Endothelial cell (in vitro differentiated cells): Measurements from ENCODE around the gene RAPGEF4. TPM values are rescaled to one million over a fixed set of nuclear protein-coding genes. Genes with fewer than 3 reads are reported as not detected.

Experiments
- DNase-seq: peaks from one replicate; pipeline ENCODE4 v3.0.0; 2021; ENCODE audit warnings: low spot score
- H3K27ac Mint-ChIP-seq: one replicate; pipeline ENCODE4 v1.8.0; 2021; ENCODE audit warnings: mixed read lengths, inconsistent platforms; ENCODE audit not compliant: unreplicated experiment
- H3K27me3 Mint-ChIP-seq: one replicate; pipeline ENCODE4 v1.8.0; 2021; ENCODE audit warnings: mild to moderate bottlenecking, moderate library complexity, mixed read lengths, inconsistent platforms; ENCODE audit not compliant: unreplicated experiment
- H3K36me3 Mint-ChIP-seq: one replicate; pipeline ENCODE4 v1.8.0; 2021; ENCODE audit warnings: mild to moderate bottlenecking, low read depth, mixed read lengths, inconsistent platforms; ENCODE audit not compliant: unreplicated experiment
- H3K4me1 Mint-ChIP-seq: one replicate; pipeline ENCODE4 v1.8.0; 2021; ENCODE audit warnings: mild to moderate bottlenecking, mixed read lengths, inconsistent platforms; ENCODE audit not compliant: unreplicated experiment
- H3K4me3 Mint-ChIP-seq: one replicate; pipeline ENCODE4 v1.8.0; 2021; ENCODE audit warnings: mild to moderate bottlenecking, mixed read lengths, inconsistent platforms; ENCODE audit not compliant: unreplicated experiment
- H3K9me3 Mint-ChIP-seq: one replicate; pipeline ENCODE4 v1.8.0; 2021; ENCODE audit warnings: mixed read lengths, inconsistent platforms; ENCODE audit not compliant: unreplicated experiment
- total RNA-seq: library from RNA; stranded (reverse); fragmentation: NEBNext Ultra II Directional; extraction: Animal tissue kit (Norgen Biotek cat#: 25700); gene quantifications from one replicate; pipeline ENCODE4 v1.2.1, GENCODE V29; 2021; ENCODE audit not compliant: unreplicated experiment
- TF ChIP-seq, protein P1 (sequence below): fragments of 200-600 bp; sonication (generic); IDR thresholded peaks from one replicate; pipeline ENCODE4 v1.5.0; 2021; ENCODE audit warnings: antibody characterized with exemption; ENCODE audit not compliant: unreplicated experiment

Gene RAPGEF4
- total RNA-seq, 1 donor from 2014 or later: 7.5 TPM

DNA sequence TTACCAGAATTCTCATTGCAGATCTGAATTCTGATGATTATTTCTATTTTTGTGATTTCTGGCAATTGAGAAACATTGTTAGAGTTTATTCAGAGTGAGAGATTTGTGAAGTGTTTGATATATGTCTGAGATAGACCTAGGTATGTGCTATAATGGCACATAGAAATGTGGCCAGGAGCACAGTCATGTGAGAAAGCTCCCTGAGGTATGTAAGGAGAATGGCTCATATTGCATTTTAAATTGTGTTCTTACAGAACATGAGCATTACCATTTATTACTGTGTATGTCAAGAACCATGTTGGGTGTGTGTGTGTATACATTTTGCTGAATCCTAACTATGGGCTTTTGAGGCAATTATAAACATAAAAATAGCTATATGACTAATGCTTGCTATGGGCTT lies 101.2 kb downstream of the RAPGEF4 start:
- peaks cover 29% of the 10 kb centered on the region for H3K4me1 Mint-ChIP-seq

DNA sequence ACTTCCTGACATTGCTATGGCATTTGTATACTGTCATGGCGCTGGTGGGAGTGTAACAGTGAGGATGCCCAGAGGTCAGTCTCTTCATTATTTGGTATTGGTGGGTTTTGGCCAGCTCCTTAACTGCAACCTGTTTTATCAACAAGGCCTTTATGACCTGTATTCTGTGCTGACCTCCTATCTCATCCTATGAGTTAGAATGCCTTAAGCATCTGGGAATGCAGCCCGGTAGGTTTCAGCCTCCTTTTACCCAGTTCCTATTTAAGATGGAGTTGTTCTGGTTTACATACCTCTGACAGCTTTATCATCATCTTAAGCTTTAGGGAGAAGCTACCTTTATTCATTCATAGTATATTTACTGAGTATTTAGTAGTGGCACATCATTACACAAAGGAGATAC lies 103.8 kb downstream of the RAPGEF4 start:
- Mint-ChIP-seq H3K27ac (no peak overlapping the region), H3K4me1 (peaks cover 27% of the 10 kb centered on the region), H3K27me3 (peaks cover 5% of the 10 kb centered on the region), H3K4me3 (no peak overlapping the region), H3K9me3 (no peaks in the 10 kb centered on the region), H3K36me3 (no peaks in the 10 kb centered on the region)
- TF ChIP-seq, protein P1, sequence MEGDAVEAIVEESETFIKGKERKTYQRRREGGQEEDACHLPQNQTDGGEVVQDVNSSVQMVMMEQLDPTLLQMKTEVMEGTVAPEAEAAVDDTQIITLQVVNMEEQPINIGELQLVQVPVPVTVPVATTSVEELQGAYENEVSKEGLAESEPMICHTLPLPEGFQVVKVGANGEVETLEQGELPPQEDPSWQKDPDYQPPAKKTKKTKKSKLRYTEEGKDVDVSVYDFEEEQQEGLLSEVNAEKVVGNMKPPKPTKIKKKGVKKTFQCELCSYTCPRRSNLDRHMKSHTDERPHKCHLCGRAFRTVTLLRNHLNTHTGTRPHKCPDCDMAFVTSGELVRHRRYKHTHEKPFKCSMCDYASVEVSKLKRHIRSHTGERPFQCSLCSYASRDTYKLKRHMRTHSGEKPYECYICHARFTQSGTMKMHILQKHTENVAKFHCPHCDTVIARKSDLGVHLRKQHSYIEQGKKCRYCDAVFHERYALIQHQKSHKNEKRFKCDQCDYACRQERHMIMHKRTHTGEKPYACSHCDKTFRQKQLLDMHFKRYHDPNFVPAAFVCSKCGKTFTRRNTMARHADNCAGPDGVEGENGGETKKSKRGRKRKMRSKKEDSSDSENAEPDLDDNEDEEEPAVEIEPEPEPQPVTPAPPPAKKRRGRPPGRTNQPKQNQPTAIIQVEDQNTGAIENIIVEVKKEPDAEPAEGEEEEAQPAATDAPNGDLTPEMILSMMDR: no peak
- no peak for DNase-seq

More for the DNA sequence above, 101.2 kb downstream of the RAPGEF4 start:
- Mint-ChIP-seq H3K4me3 (no peak overlapping the region), H3K9me3 (no peaks in the 10 kb centered on the region), H3K27ac (peak overlapping the region; percentile 98), H3K27me3 (peaks cover 5% of the 10 kb centered on the region), H3K36me3 (no peaks in the 10 kb centered on the region)
- TF ChIP-seq, protein P1: no peak
- DNase-seq: no peak

DNA sequence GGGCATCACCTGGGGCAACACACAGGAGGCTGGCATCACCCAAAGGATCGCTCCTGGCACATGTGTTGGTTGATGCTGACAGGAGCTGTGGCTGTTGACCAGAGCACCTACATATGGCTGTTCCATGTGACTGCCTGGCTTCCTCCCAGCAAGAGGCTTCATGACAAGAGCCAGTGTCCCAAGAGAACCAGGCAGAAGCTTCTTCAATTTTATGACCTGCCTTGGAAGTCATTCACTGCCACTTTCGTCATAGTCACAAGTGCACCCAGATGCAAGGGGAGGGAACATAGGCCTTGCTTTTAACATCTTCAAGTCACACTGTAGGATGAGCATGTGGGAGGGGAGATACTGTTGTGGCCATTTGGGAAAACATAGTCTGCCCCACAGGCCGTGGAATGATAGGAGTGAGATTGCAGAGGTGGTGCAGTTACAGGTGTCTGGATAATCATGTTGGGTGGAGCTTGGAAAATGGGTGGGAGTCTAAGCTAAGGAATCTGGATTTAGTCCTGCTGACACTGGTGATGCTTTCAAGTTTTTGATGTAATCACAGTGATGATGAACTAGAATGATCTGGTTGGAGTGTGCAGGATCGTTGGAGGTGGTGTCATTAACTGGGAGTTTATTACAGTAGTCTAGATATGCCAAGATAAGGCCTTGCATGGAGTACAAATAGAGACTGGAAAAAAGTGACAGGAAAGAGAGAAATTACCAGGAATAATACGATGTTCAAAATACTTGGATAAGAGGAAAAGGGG lies 107.0 kb downstream of the RAPGEF4 start:
- DNase-seq: no peak
- no peak overlapping the region for H3K4me3 Mint-ChIP-seq
- no peaks in the 10 kb centered on the region for H3K36me3 Mint-ChIP-seq
- H3K27ac Mint-ChIP-seq: no peak overlapping the region
- H3K27me3 Mint-ChIP-seq: peaks cover 3% of the 10 kb centered on the region
- TF ChIP-seq, protein P1: no peak
- H3K4me1 Mint-ChIP-seq: peaks cover 6% of the 10 kb centered on the region
- H3K9me3 Mint-ChIP-seq: no peaks in the 10 kb centered on the region

DNA sequence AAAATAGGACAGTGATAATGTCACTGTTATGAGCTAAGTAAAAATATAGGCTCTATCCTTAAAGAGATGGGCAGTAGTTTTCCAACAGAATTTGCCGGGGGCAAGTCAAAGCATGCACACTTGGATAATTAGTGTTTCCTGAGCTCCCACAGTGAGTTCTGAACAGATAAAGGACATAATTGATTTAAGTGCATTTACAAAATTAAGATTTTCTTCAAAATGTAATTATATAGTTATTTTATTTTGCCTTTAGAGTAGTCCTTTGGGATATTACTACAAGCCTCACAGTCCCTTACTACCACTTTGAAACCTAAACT lies 107.6 kb downstream of the RAPGEF4 start:
- Mint-ChIP-seq H3K9me3 (no peaks in the 10 kb centered on the region), H3K36me3 (no peaks in the 10 kb centered on the region), H3K27me3 (peaks cover 3% of the 10 kb centered on the region), H3K4me1 (peaks cover 10% of the 10 kb centered on the region), H3K4me3 (no peak overlapping the region), H3K27ac (no peak overlapping the region)
- TF ChIP-seq, protein P1: no peak
- DNase-seq: no peak

DNA sequence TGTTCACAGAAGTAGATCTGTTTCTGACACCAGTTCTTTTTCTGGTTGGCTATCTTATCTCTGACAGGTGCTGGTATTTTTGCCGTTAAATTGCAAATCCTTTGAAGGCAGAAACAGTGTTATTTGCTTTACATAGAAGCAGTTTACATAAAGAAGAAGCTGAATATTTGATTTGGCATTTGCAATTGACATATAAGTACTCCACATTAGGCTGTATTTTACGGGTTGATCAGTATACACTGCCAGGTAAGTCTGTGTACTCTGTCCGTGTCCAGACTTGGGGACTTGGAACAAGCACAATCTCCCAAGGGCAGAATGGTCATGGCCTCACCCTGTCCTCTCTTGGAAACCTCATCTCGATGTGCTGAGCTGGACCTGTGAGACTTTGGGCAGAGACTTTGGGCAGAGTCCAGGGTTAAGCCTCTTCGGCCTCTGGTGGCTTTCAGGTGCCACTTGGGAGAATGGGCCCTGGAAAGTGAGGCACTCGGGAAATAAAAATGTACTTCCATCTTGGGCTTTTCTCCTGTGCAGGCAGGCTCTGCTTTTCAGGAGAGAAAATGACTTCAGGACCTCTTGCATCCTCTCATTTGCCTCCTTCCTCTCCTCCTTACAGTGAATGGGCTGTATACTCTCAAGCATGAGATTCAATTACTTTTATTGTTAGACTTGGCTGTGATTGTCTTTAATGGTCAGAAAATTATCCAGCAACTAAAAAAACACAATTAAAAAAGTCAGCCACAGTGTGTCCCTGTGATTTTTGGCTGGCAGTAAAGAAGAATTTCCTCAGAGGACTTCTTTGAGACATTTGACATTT lies 108.5 kb downstream of the RAPGEF4 start:
- Mint-ChIP-seq H3K27me3 (peaks cover 2% of the 10 kb centered on the region), H3K9me3 (no peaks in the 10 kb centered on the region), H3K36me3 (no peaks in the 10 kb centered on the region), H3K27ac (peak overlapping the region; percentile 34), H3K4me1 (peaks cover 16% of the 10 kb centered on the region), H3K4me3 (no peak overlapping the region)
- TF ChIP-seq, protein P1: no peak
- DNase-seq: no peak
